Kidney epithelial cell (primary cell): ENCODE data around the gene C1QL1. TPM values are rescaled to one million over a fixed set of nuclear protein-coding genes. Genes with fewer than 3 reads are reported as not detected.

ENCODE experiments used
- DNase-seq: peaks from one replicate; pipeline ENCODE4 v3.0.0-alpha.2; 2010; ENCODE audit warnings: low read depth
- H3K27me3 ChIP-seq: 2 replicates; pipeline ENCODE4 v1.6.0; 2011; ENCODE audit warnings: low read length; ENCODE audit not compliant: control insufficient read depth, insufficient read depth
- H3K36me3 ChIP-seq: 2 replicates; pipeline ENCODE4 v1.5.1; 2011; ENCODE audit warnings: low read length; ENCODE audit not compliant: control insufficient read depth, insufficient read depth
- H3K4me3 ChIP-seq: 2 replicates; pipeline ENCODE4 v1.5.1; 2011; ENCODE audit warnings: low read depth, mild to moderate bottlenecking, control low read depth, low read length
- CTCF ChIP-seq: IDR thresholded peaks from 2 replicates; pipeline ENCODE4 v1.5.1; 2011; ENCODE audit warnings: mild to moderate bottlenecking, moderate library complexity, low read length, control low read depth, inconsistent platforms; ENCODE audit not compliant: insufficient read depth, poor library complexity, severe bottlenecking
- total RNA-seq: library from RNA; depleted of rRNA; stranded (reverse); fragments of >200 nt; gene quantifications from 2 replicates; pipeline ENCODE4 v1.2.3, GENCODE V29; 2015

Gene C1QL1
- total RNA-seq, 1 donor from 2014 or later, result 0.08 TPM

- TF ChIP-seq CTCF, result no peak
- Histone ChIP-seq H3K27me3 (peaks cover 2% of the 10 kb centered on the region), H3K4me3 (no peak overlapping the region), H3K36me3 (no peaks in the 10 kb centered on the region)
- DNase-seq, result no peak
Observed at GRCh38 chr17:44995436-44996001, 27.4 kb upstream of the C1QL1 start.

- TF ChIP-seq CTCF, result no peak
- no peaks in the 10 kb centered on the region for H3K36me3 ChIP-seq
Observed at GRCh38 chr17:44992242-44992939, 24.3 kb upstream of the C1QL1 start.

GRCh38 chr17:44990994-44991393 is 22.9 kb upstream of the C1QL1 start:
- Histone ChIP-seq H3K36me3 (no peaks in the 10 kb centered on the region), H3K4me3 (no peak overlapping the region), H3K27me3 (peaks cover 4% of the 10 kb centered on the region)
- no peak for DNase-seq
- no peak for TF ChIP-seq CTCF

More at GRCh38 chr17:44992242-44992939, 24.3 kb upstream of the C1QL1 start:
- Histone ChIP-seq H3K27me3 (peaks cover 6% of the 10 kb centered on the region), H3K4me3 (no peak overlapping the region)
- DNase-seq, result no peak

- no peaks in the 10 kb centered on the region for H3K36me3 ChIP-seq
- H3K27me3 ChIP-seq, result peaks cover 4% of the 10 kb centered on the region
- no peak for DNase-seq
- no peak overlapping the region for H3K4me3 ChIP-seq
- TF ChIP-seq CTCF, result no peak
Observed at GRCh38 chr17:44989552-44990138, 21.5 kb upstream of the C1QL1 start.

- H3K27me3 ChIP-seq, result peaks cover 4% of the 10 kb centered on the region
- no peak for TF ChIP-seq CTCF
- H3K4me3 ChIP-seq, result no peak overlapping the region
- DNase-seq, result no peak
- H3K36me3 ChIP-seq, result no peaks in the 10 kb centered on the region
Observed at GRCh38 chr17:44988044-44988942, 20.2 kb upstream of the C1QL1 start.
